Prostate gland (tissue), 2 donors: Measurements from ENCODE around the gene ARL4A. TPM values are rescaled to one million over a fixed set of nuclear protein-coding genes. Genes with fewer than 3 reads are reported as not detected.
A peak's percentile ranks its signal among the peaks of the same experiment; 100 is the strongest.
"Not testable (repeated sequence)": the region's sequence is repeated elsewhere in the genome, so short reads cannot be mapped to it uniquely, and the experiment has no call there.

ENCODE experiments used
- DNase-seq: peaks from one replicate; pipeline ENCODE4 v3.0.0-alpha.2; 2019; ENCODE audit warnings: low spot score
- H3K27ac ChIP-seq, 2 donors: fragments of 200-600 bp; sonication (generic); 2 replicates each; pipeline ENCODE4 v1.5.1; 2017 to 2019
- H3K27me3 ChIP-seq: fragments of 200-600 bp; sonication (generic); replicated peaks from 2 replicates; pipeline ENCODE4 v1.5.1; 2019; ENCODE audit not compliant: insufficient read depth
- H3K36me3 ChIP-seq, 2 donors: fragments of 200-600 bp; sonication (generic); 1 replicate in 1 of 2; 2 replicates in 1 of 2; pipeline versions ENCODE4 v1.5.1 to v1.8.1; 2017 to 2019
- H3K4me1 ChIP-seq: fragments of 200-600 bp; sonication (generic); replicated peaks from 2 replicates; pipeline ENCODE4 v1.5.1; 2019
- H3K4me3 ChIP-seq, 2 donors: fragments of 200-600 bp; sonication (generic); 2 replicates each; pipeline ENCODE4 v1.5.1; 2017 to 2019
- H3K9me3 ChIP-seq: fragments of 200-600 bp; sonication (generic); 2 replicates; pipeline ENCODE4 v1.5.1; 2017
- POLR2A ChIP-seq: fragments of 450-650 bp; IDR thresholded peaks from one replicate; pipeline ENCODE4 v1.6.1; 2016; ENCODE audit warnings: antibody characterized with exemption, mild to moderate bottlenecking
- POLR2AphosphoS5 ChIP-seq: sonication (generic); formaldehyde crosslinking; IDR thresholded peaks from one replicate; pipeline ENCODE4 v1.6.1; 2017; ENCODE audit warnings: antibody characterized with exemption
- WGBS: methylation state at CpG from one replicate; pipeline ENCODE4 v1.1.5; 2018; 5-methylcytosine and 5-hydroxymethylcytosine counted together
- intact Hi-C: fragments of 100-400 bp; cut with DNase I; formaldehyde crosslinking; loops from one replicate; pipeline ENCODE4 v1.14.2; 2022
- total RNA-seq, 2 donors: library from RNA; depleted of rRNA; stranded (reverse); fragments of >200 nt; gene quantifications; one replicate each; pipeline ENCODE4 v1.1.0, GENCODE V29; 2016
- TF ChIP-seq, protein P1 (sequence below), 4 experiments: fragments of 200-600 bp in 2 of 4; fragments of 450-650 bp in 2 of 4; sonication (generic) in 2 of 4; IDR thresholded peaks; 1 replicate in 3 of 4; 2 replicates in 1 of 4; pipeline ENCODE4 v1.5.1; 2016 to 2019; ENCODE audit warnings: antibody characterized with exemption in 4 of 4, mild to moderate bottlenecking in 2 of 4, moderate library complexity in 2 of 4

ARL4A gene
- total RNA-seq, 2 donors from 2014 or later: 34.3 to 37.3 TPM

DNA sequence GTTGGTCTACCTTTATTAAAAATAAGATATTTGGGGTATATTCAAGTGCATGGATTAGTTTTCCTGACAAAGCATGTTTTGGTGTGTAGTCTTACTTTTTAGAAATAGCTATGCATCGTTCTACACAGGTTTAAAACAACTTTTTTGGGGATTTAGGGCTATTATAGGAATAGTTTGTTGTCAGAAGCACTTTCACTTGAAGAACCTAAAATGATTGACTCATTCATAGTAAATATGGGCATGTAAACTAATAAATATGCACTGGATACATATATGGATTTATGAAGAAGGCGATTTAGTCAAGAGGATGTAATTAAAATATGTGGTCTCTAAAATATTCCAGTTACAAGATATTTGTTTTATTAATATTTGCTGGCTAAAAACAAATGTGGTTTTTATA, 2.0 kb downstream of the ARL4A start:
- peak overlapping the region; percentile 12 to 79 for H3K4me3 ChIP-seq
- H3K9me3 ChIP-seq: no peaks in the 10 kb centered on the region
- WGBS: 49% methylated on average over 2 of the region's 2 CpGs
- H3K27me3 ChIP-seq: no peaks in the 10 kb centered on the region
- H3K27ac ChIP-seq: no peak overlapping the region
- DNase-seq: no peak
- no peaks in the 10 kb centered on the region for H3K36me3 ChIP-seq
- TF ChIP-seq, protein P1, sequence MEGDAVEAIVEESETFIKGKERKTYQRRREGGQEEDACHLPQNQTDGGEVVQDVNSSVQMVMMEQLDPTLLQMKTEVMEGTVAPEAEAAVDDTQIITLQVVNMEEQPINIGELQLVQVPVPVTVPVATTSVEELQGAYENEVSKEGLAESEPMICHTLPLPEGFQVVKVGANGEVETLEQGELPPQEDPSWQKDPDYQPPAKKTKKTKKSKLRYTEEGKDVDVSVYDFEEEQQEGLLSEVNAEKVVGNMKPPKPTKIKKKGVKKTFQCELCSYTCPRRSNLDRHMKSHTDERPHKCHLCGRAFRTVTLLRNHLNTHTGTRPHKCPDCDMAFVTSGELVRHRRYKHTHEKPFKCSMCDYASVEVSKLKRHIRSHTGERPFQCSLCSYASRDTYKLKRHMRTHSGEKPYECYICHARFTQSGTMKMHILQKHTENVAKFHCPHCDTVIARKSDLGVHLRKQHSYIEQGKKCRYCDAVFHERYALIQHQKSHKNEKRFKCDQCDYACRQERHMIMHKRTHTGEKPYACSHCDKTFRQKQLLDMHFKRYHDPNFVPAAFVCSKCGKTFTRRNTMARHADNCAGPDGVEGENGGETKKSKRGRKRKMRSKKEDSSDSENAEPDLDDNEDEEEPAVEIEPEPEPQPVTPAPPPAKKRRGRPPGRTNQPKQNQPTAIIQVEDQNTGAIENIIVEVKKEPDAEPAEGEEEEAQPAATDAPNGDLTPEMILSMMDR (IDR thresholded peaks at IDR 0.05): no peak
- TF ChIP-seq POLR2AphosphoS5: no peak
- no peak for TF ChIP-seq POLR2A
- no peaks in the 10 kb centered on the region for H3K4me1 ChIP-seq
- intact Hi-C loops: loop anchor here (5.0 kb wide), 1 partner anchor 428 kb away; no protein-coding TSS in a partner anchor

DNA sequence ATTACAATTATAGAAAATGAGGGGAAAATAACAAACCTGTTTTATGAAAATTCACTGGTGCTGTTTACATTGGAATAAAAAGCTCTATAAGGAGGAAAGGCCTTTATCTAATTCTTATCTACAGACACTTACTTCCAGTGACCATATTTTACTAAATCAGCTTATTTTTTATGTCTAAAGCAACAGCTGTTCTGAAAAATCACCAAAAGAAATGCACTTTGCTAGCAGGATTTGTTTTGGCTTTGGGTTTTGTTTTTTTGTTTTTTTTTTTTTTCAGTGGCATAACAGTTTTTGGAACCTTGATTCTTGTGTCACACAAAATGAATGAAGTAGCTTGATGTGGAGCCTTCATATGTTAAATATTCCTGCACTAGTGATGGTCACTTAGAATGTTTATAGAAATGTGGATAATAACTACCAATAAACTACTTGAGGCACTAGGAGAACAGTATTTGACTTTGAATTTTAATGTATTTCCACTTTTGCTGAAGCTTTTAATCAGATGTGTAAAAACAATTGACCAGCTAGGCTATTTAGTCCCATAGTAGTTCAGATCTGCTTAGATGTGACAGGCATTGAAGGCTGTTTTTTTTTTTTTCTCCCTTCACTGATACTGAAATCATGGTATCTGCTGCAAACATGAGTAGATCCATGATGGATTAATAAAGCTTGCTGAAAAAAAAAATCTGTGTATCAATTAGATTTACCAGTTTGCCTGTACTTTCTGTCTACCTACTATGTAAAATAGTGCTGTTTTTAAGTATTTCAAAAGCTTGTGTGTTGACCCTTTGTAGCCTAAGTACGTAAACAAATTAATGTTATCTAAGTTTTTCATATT, 2.8 kb downstream of the ARL4A start:
- WGBS: 89% methylated on average over 1 of the region's 1 CpG
- H3K4me1 ChIP-seq: no peaks in the 10 kb centered on the region
- H3K36me3 ChIP-seq: no peaks in the 10 kb centered on the region
- intact Hi-C loops: no loop called here
- no peak overlapping the region for H3K27ac ChIP-seq
- H3K27me3 ChIP-seq: no peaks in the 10 kb centered on the region
- peak overlapping the region; percentile 12 to 79 for H3K4me3 ChIP-seq
- no peaks in the 10 kb centered on the region for H3K9me3 ChIP-seq
- no peak for DNase-seq
- TF ChIP-seq, protein P1 (IDR thresholded peaks at IDR 0.05): no peak
- TF ChIP-seq POLR2AphosphoS5: no peak
- no peak for TF ChIP-seq POLR2A

DNA sequence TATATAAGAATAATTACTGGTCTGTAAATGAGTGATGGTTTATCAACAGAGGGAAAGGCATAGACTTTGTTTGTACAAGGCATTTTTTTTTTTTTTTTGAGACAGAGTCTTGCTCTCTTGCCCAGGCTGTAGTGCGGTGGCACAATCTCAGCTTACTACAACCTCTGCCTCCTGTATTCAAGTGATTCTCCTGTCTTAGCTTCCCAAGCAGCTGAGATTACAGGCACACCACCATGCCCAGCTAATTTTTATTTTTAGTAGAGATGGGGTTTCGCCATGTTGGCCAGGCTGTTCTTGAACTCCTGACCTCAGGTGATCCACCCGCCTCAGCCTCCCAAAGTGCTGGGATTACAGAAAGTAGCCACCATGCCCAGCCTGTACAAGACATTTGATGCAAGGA, 4.0 kb downstream of the ARL4A start:
- H3K9me3 ChIP-seq, H3K27me3 ChIP-seq, DNase-seq, H3K27ac ChIP-seq, H3K36me3 ChIP-seq, H3K4me3 ChIP-seq, H3K4me1 ChIP-seq, intact Hi-C loops: not testable (repeated sequence)
- 93% methylated on average over 3 of the region's 3 CpGs for WGBS

DNA sequence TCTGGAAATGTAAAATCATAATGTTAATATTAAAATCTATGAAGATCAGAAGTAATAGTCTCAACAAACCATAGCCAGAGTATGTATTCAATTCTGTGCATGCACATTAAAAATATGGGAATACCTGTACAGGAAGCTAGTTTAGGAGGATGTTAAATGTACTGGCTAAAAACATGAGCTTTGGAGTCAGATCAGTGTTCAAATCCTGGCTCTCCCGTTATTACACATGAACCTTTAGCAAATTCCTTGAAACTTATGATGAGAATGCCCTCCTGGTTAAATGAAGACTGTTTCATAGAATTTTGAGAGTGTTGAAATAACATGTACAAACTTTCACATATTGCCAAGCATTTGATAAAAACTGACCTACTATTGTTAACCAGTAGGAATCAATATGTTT, 4.6 kb downstream of the ARL4A start:
- TF ChIP-seq POLR2A (no peak), POLR2AphosphoS5 (no peak)
- TF ChIP-seq, protein P1 (IDR thresholded peaks at IDR 0.05): no peak
- Histone ChIP-seq H3K9me3 (no peaks in the 10 kb centered on the region), H3K27ac (no peak overlapping the region), H3K27me3 (no peaks in the 10 kb centered on the region), H3K4me3 (no peak overlapping the region), H3K4me1 (no peaks in the 10 kb centered on the region), H3K36me3 (no peaks in the 10 kb centered on the region)
- DNase-seq: no peak
- intact Hi-C loops: no loop called here
- 89% methylated on average over 1 of the region's 1 CpG for WGBS

DNA sequence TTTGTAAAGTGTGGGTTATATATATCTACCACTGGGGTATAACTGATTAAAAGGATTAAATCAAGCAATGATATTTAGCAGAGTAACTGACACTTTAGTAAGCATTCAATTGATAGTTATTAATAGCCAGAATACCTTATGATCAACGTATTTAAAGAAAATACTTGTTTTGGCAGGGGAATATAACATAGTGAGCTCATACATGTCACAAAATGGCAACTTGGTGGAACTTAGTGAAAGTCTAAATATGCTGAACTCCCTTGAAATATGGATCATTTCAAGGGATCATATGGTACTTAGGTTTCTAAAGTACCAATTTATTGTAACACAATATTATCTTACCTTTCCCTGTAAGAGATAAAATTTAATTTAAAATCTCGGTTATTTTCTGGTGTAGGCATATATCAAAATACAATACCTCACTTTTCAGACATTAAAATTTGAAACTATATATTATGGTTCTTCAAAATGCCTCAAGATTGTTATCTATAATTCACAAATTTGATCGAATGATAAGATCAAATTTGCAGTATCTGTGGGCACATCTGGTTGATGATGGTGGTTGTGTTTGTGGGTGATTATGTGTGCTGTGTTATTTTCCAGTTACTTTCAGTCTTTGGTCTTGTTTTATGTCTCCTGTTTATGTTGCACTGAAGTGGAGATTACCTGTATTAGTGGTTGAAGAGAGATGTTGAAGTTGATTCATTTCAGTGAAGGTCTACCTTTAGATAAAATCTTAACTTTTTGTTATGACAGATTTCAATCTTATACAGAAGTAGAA, 5.2 kb downstream of the ARL4A start:
- no peak for TF ChIP-seq POLR2A
- TF ChIP-seq, protein P1 (IDR thresholded peaks at IDR 0.05): no peak
- TF ChIP-seq POLR2AphosphoS5: no peak
- DNase-seq: no peak
- no peaks in the 10 kb centered on the region for H3K4me1 ChIP-seq
- no peak overlapping the region for H3K27ac ChIP-seq
- 47% methylated on average over 3 of the region's 3 CpGs for WGBS
- no peak overlapping the region for H3K4me3 ChIP-seq
- H3K36me3 ChIP-seq: no peaks in the 10 kb centered on the region
- no peaks in the 10 kb centered on the region for H3K9me3 ChIP-seq
- no peaks in the 10 kb centered on the region for H3K27me3 ChIP-seq
- intact Hi-C loops: no loop called here
